Ovary (tissue), 3 donors: ENCODE measurements around the gene ADGRG3.

Source experiments
- CTCF ChIP-seq, 3 donors: fragments of 450-650 bp in 2 of 3; fragments of 200-600 bp in 1 of 3; IDR thresholded peaks; one replicate each; pipeline versions ENCODE4 v1.5.1 to v1.8.0; 2016 to 2022; ENCODE audit warnings: antibody characterized with exemption in 3 of 3, mild to moderate bottlenecking in 1 of 3
- EP300 ChIP-seq: sonication (generic); formaldehyde crosslinking; IDR thresholded peaks from one replicate; pipeline ENCODE4 v1.6.1; 2017; ENCODE audit warnings: antibody characterized with exemption
- POLR2A ChIP-seq: fragments of 450-650 bp; IDR thresholded peaks from one replicate; pipeline ENCODE4 v1.6.1; 2017; ENCODE audit warnings: antibody characterized with exemption, mild to moderate bottlenecking, moderate library complexity
- donor health status: DM: no; HTN: no; CAD: no.

DNA sequence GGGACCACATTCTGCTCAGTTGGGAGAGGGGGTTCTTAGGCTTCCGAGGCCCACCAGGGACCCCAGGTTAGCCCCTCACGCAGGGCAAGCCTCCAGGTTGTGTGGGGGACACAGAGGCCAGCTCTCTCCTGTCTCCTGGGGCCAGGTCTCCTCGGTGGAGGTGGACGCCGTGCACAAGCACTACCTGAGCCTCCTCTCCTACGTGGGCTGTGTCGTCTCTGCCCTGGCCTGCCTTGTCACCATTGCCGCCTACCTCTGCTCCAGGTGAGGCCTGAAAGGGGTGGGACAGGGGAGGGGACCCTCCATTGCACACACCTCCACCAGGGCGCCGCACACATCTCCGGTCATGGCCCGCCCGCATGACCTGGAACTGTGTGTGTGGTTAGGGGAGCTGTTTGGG, 10.9 kb upstream of the ADGRG3 start:
- TF ChIP-seq CTCF (IDR thresholded peaks at IDR 0.05) (no peak), EP300 (no peak), POLR2A (no peak)
